T47D (cell line): ENCODE measurements around the gene NLRP2B.
"Not testable (repeated sequence)": the region's sequence is repeated elsewhere in the genome, so short reads cannot be mapped to it uniquely, and the experiment has no call there.

ENCODE experiments used
- DNase-seq, 2 experiments: peaks; one replicate each; pipeline versions ENCODE4 v3.0.0 to v3.0.0-alpha.2; 2011 to 2012; ENCODE audit warnings: low read depth in 1 of 2, low spot score in 1 of 2
- JUND ChIP-seq: IDR thresholded peaks from 2 replicates; pipeline ENCODE4 v1.6.1; 2012; ENCODE audit warnings: low read depth
- in situ Hi-C: cut with HindIII; loops from 2 replicates; pipeline ENCODE4 v1.10.0; 2016; ENCODE audit warnings: low sequenced_read_pairs, low pct_unique_long_range_greater_than_20kb

The NLRP2B gene

GRCh38 chrX:57680160-57680559 is at the start of gene NLRP2B:
Gene NLRP2B (minus strand): TSS chrX:57680260.
- no peak for DNase-seq
- no peak for TF ChIP-seq JUND
- in situ Hi-C loops, result no loop called here

DNA sequence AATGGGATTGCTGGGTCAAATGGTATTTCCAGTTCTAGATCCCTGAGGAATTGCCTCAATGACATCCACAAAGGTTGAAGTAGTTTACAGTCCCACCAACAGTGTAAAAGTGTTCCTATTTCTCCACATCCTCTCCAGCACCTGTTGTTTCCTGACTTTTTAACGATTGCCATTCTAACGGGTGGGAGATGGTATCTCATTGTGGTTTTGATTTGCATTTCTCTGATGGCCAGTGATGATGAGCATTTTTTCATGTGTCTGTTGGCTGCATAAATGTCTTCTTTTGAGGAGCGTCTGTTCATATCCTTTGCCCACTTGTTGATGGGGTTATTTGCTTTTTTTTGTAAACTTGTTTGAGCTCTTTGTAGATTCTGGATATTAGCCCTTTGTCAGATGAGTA is 45.9 kb upstream of the NLRP2B start:
- DNase-seq, in situ Hi-C loops: not testable (repeated sequence)

DNA sequence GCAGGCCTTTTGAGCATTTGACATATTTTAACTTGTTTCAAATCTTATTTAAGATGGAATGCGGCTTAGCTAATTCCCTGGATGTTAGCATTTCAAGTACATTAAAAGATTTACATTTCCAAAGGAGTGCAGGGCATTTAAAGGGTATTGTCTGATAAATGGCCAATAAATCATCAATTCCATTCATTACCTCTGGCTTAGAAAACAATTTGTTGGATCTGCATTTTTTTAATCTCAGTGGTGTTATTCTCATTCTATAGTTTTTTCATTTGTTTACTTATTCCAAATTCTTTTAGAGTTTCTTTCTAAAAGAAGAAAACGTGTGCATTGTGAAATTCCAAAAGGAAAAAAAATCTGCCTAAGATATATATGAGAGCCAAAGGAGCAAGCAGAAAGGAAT is 1.3 kb upstream of the NLRP2B start:
- no peak for DNase-seq
- in situ Hi-C loops, result no loop called here
- no peak for TF ChIP-seq JUND

DNA sequence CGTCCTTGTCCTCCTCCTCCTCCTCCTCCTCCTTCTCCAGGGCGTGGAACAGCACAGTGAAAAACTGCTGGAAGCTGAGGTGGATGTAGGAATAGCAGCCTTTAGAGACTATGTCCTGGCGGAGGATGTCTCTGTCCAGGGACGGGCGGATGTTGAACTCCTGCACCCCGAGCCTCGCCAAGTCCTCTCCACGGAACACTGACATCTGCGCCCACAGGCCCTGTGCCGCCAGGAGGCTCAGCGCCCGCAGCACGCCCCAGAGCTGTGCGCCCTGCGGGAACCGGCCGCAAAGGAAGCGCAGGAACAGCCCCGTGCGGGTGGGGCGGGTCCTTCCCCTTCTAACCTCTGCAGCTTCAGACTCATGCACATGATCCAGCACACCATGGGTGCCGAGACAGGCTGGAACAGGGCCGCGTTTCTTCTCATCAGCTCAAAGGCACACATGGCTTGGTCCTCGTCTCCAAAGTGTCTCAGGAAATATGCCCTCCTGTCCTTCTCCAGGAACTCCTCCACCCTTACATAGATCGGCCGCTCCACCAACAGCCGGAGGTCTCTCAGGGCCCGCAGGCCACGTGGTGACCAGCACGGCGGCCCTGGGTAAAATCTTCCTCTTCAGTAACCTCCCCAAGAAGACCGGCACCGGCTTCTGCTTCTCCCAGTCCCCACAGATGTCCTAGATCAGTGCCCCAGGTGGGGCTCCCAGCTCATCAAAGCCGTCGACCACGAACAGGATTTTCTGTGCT is 1.2 kb downstream of the NLRP2B start:
- no peak for TF ChIP-seq JUND
- in situ Hi-C loops, result no loop called here
- no peak for DNase-seq

DNA sequence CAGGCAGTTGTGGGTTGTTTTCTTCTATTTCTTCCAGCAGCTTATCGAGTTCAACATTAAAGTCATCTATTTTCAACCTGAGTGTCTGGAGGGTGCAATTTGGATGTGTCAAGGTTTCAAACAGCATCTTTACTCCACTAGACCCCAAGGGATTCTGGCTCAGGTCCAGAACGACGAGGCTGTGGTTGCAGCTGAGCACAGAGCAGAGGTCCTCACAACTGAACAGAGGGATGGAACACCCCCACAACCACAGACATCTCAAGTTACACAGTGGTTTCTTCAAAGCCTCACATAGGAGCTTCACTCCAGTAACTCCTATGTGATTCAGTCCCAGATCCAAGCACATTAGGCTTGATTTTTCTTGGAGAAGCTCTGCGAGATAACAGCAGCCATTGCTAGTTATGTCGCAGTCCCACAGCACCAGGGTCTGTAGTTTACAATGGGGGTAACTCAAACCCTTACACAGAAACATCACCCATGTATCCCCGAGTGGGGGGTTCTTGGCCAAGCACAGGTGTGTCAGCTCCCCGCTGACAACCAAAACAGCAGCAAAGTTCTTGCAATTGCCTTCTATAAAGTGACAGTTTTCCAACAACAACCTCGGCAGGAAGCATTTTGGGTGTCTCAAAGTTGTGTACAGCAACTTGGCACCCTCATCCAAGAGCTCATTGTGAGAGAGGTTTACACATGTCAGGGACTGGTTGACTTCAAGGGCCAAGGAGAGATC is 2.8 kb downstream of the NLRP2B start:
- no peak for TF ChIP-seq JUND
- DNase-seq, result no peak
- in situ Hi-C loops, result no loop called here

- no peak for DNase-seq
- in situ Hi-C loops, result no loop called here
- TF ChIP-seq JUND, result no peak
Measured at GRCh38 chrX:57675320-57675719, 4.7 kb downstream of the NLRP2B start.

DNA sequence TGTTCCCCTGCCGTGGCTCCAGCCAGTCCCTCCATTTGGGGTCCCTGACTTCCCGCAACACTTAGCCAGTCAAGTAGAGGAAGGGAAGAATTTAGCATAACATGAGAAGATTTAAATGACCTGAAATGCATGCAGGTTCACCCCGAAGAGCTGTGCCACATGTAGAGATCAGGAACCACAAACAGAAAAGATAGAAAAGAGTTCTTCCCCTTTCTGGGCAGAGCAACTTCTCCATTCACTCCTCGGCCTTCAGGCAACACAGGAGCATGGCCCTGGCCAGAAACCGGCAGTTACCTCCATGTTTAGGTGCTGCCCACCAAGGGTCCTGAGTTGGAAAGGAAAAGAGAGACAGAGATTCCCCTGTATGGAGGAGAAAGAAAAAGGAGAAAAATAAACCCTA is 5.2 kb downstream of the NLRP2B start:
- no peak for DNase-seq
- in situ Hi-C loops, result no loop called here
- TF ChIP-seq JUND, result no peak

- no peak for DNase-seq
- in situ Hi-C loops, result no loop called here
- TF ChIP-seq JUND, result no peak
Measured at GRCh38 chrX:57669961-57670360, 10.1 kb downstream of the NLRP2B start.

- DNase-seq, result no peak
- in situ Hi-C loops, result no loop called here
- TF ChIP-seq JUND, result no peak
Measured at GRCh38 chrX:57667010-57667409, 13.1 kb downstream of the NLRP2B start.

GRCh38 chrX:57655065-57655464 is 25.0 kb downstream of the NLRP2B start:
- DNase-seq, result no peak
- no peak for TF ChIP-seq JUND
- in situ Hi-C loops, result no loop called here

DNA sequence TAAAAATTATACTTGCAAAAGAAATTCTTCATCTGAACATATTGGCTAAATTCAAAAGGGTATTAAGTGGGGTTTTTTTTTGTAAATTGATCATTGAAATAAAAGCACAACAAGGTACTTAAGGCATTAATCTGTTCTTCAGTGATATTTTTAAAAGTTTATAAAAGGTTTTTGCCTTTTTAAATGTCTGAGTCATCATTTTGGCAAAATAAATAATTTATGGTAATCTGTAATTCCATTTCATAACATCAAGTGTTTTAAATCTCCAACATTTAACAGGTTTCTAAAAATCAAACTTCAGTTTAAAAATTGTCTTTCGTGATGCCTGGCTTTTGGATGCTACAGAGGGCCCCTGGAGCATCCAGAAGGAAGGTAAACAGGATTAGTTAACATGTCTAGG is 27.4 kb downstream of the NLRP2B start:
- TF ChIP-seq JUND, result no peak
- in situ Hi-C loops, result no loop called here
- DNase-seq, result no peak

DNA sequence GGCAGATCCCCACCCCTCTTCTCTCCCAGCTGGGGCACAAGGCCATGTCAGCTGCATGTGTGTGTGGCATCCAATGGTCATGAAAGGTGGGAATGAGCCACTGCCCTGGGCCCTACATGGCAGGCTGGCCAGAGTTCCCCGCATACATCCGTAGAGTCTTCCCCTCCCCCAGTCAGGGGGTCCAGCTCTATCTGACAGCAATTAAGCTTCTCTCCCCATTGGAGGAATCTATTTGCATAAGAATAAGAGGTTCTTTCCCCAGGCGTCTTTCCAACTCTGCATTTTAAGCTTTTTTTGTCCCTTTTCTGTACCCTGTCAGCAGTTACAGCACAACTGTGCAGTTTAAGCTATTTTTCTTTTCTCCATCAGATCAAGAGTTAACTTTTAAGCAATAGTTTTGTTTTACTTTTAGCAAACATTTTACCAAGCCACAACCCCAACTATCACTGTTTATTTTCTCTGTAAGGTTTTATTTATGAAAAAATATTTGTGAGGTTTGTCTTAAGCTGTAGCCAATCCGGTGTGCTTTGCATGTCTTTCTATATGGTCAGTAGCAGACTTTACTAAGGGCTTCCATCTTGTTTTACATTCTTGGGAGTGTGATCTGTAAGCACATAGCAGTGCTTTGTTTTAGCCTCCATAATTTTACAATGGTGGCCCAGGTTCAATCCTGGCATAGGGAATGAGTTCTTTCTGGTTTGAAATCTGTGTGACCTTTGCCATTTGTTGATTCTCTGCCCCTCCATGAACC is 28.7 kb downstream of the NLRP2B start:
- DNase-seq, result no peak
- in situ Hi-C loops, result no loop called here
- no peak for TF ChIP-seq JUND

DNA sequence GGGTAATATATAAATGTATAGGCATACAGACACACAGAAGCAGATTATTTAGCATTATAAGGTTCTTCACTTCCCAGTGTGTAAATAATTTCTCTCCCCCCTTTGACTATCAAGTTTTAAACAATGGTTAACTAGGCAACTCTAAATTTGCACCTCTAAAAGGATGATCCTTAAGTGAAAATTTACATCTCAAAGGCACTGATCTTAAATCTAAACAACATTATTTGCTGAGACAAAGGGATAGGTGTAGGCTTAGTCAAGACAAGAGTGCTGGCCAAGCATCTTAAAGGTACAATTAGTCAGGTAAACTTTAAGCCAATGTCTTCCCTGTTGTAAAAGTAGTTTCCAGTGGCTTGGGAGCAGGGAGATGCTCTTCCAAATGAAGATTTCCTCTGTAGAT is 33.0 kb downstream of the NLRP2B start:
- DNase-seq, result no peak
- no peak for TF ChIP-seq JUND
- in situ Hi-C loops, result no loop called here
